Activated CD4-positive, CD25-positive, alpha-beta regulatory T cell treated with anti-CD3 and anti-CD28 coated beads, Interleukin-2, amount 50 U/mL, for 72 hours (primary cell): ENCODE measurements around the gene ZNF101.
A peak's percentile ranks its signal among the peaks of the same experiment; 100 is the strongest.

Source experiments
- DNase-seq: peaks from one replicate; pipeline ENCODE4 v3.0.0; 2021

The ZNF101 gene

GRCh38 chr19:19721896-19722295 lies 53.3 kb downstream of the ZNF101 start:
- no peak for DNase-seq

GRCh38 chr19:19732579-19733501 lies 64.2 kb downstream of the ZNF101 start, which contains the start of gene ZNF14:
Gene ZNF14 (minus strand): TSS chr19:19733112. CDS start chr19:19732958, 154 bp downstream.
- DNase-seq: peak; percentile 88
